MCF 10A (cell line): ENCODE measurements around the gene ANKRD53. TPM values are rescaled to one million over a fixed set of nuclear protein-coding genes. Genes with fewer than 3 reads are reported as not detected.

Experiments
- Bru-seq: library from RNA; stranded (reverse); fragments of 400-500 nt; gene quantifications from one replicate; lab custom pipeline; 2021; lab: Mats Ljungman, UMichigan
- BruChase-seq, 2 experiments: library from RNA; stranded (reverse); fragments of 400-500 nt; gene quantifications; one replicate each; lab custom pipeline; 2021; lab: Mats Ljungman, UMichigan
- BruUV-seq: library from RNA; stranded (reverse); fragments of 400-500 nt; replicated peaks from 2 replicates; lab custom pipeline; 2021; lab: Mats Ljungman, UMichigan
- CTCF ChIA-PET: fragments of 300-600 bp; sonication (Branson Sonifier 250); formaldehyde crosslinking; extraction: SDS; loops from one replicate; lab custom pipeline; 2021; ENCODE audit warnings: antibody characterized with exemption, inconsistent platforms; lab: Yijun Ruan, JAX
- POLR2A ChIA-PET: fragments of 300-600, 350-650 bp; sonication (Branson Sonifier 250); formaldehyde crosslinking; extraction: SDS; loops from one replicate; lab custom pipeline; 2020; ENCODE audit warnings: antibody characterized with exemption, inconsistent platforms; lab: Yijun Ruan, JAX
- DNase-seq: peaks from one replicate; pipeline ENCODE4 v3.0.0-alpha.2; 2018; ENCODE audit not compliant: unreplicated experiment
- H3K27ac Mint-ChIP-seq: one replicate; pipeline ENCODE4 v1.8.0; 2022; ENCODE audit warnings: mild to moderate bottlenecking, low read depth, mixed read lengths; ENCODE audit not compliant: unreplicated experiment
- H3K27me3 Mint-ChIP-seq: one replicate; pipeline ENCODE4 v1.8.0; 2022; ENCODE audit warnings: mixed read lengths; ENCODE audit not compliant: insufficient read depth, unreplicated experiment
- H3K36me3 Mint-ChIP-seq: one replicate; pipeline ENCODE4 v1.8.0; 2022; ENCODE audit warnings: mild to moderate bottlenecking, moderate library complexity, mixed read lengths; ENCODE audit not compliant: insufficient read depth, unreplicated experiment
- H3K4me1 Mint-ChIP-seq: one replicate; pipeline ENCODE4 v1.8.0; 2022; ENCODE audit warnings: mixed read lengths; ENCODE audit not compliant: insufficient read depth, unreplicated experiment
- H3K4me3 Mint-ChIP-seq: one replicate; pipeline ENCODE4 v1.8.0; 2022; ENCODE audit warnings: mild to moderate bottlenecking, moderate library complexity, mixed read lengths; ENCODE audit not compliant: unreplicated experiment
- H3K9me3 Mint-ChIP-seq: one replicate; pipeline ENCODE4 v1.8.0; 2022; ENCODE audit warnings: mixed read lengths; ENCODE audit not compliant: unreplicated experiment
- CTCF ChIP-seq: fragments of 200-600 bp; IDR thresholded peaks from one replicate; pipeline ENCODE4 v1.8.0; 2022; ENCODE audit warnings: antibody characterized with exemption, mild to moderate bottlenecking; ENCODE audit not compliant: unreplicated experiment
- intact Hi-C: fragments of 100-400 bp; cut with micrococcal nuclease; formaldehyde crosslinking; loops from 2 replicates; pipeline ENCODE4 v1.14.1; 2022
- long read RNA-seq: library from polyadenylated mRNA; stranded (forward); transcript quantifications from one replicate; pipeline ENCODE4 v2.0.0, GENCODE V29; 2022
- total RNA-seq: library from RNA; stranded (reverse); gene quantifications from 2 replicates; pipeline ENCODE4 v1.2.3, GENCODE V29; 2022

ANKRD53 gene
- not detected in 2 replicates for total RNA-seq
- Bru-seq, nascent RNA = not detected
- BruChase-seq, experiment 1, labeled RNA remaining after a 6-hour chase = percentile 12 among the genes with signal in this experiment
- not detected for BruChase-seq, experiment 2, labeled RNA remaining after a 2-hour chase
- long read RNA-seq = 0 reads

GRCh38 chr2:70978341-70979179, at the start of gene ANKRD53:
Gene ANKRD53, plus strand, starts transcription at chr2:70978630. Its CDS starts 16 bp downstream, at chr2:70978646.
- CTCF ChIA-PET = interaction anchor here (0.6 to 1.6 kb wide), 5 partner anchors 12 to 332 kb away, joined by 3 to 6 read pairs (median 4); no protein-coding TSS in a partner anchor
- no TSS peak for BruUV-seq

GRCh38 chr2:70930371-70931329, 47.8 kb upstream of the ANKRD53 start:
- peaks cover 17% of the 10 kb centered on the region for H3K27me3 Mint-ChIP-seq
- POLR2A ChIA-PET = no interaction called here

More at GRCh38 chr2:70978341-70979179, at the start of gene ANKRD53:
- no peak for TF ChIP-seq CTCF
- POLR2A ChIA-PET = interaction anchor here (1.0 to 1.8 kb wide), 6 partner anchors 14 to 685 kb away, joined by 3 to 8 read pairs (median 5); partner anchors contain the start of genes NAGK and SNRPG
- DNase-seq = no peak
- Mint-ChIP-seq H3K9me3 (no peaks in the 10 kb centered on the region), H3K36me3 (no peaks in the 10 kb centered on the region), H3K27me3 (peaks cover 16% of the 10 kb centered on the region), H3K27ac (peak within 1 kb of the TSS; percentile 82), H3K4me3 (peak within 1 kb of the TSS; percentile 68), H3K4me1 (peaks cover 17% of the 10 kb centered on the region)
- intact Hi-C loops = no loop called here

GRCh38 chr2:70931376-70932000, 46.9 kb upstream of the ANKRD53 start:
- H3K4me3 Mint-ChIP-seq = no peak overlapping the region
- peaks cover 5% of the 10 kb centered on the region for H3K36me3 Mint-ChIP-seq
- no peaks in the 10 kb centered on the region for H3K9me3 Mint-ChIP-seq
- ChIA-PET POLR2A (no interaction called here), CTCF (interaction anchor here (0.6 to 1.8 kb wide), 3 partner anchors 15 to 56 kb away, joined by 3 to 10 read pairs (median 3); no protein-coding TSS in a partner anchor)
- peaks cover 6% of the 10 kb centered on the region for H3K4me1 Mint-ChIP-seq
- peaks cover 16% of the 10 kb centered on the region for H3K27me3 Mint-ChIP-seq
- TF ChIP-seq CTCF = no peak
- DNase-seq = no peak
- no peak overlapping the region for H3K27ac Mint-ChIP-seq
- no TSS peak for BruUV-seq
- intact Hi-C loops = no loop called here

More at GRCh38 chr2:70930371-70931329, 47.8 kb upstream of the ANKRD53 start:
- BruUV-seq = no TSS peak
- TF ChIP-seq CTCF = no peak
- no peak for DNase-seq
- Mint-ChIP-seq H3K4me1 (peaks cover 6% of the 10 kb centered on the region), H3K36me3 (no peaks in the 10 kb centered on the region), H3K4me3 (no peak overlapping the region), H3K9me3 (no peaks in the 10 kb centered on the region), H3K27ac (no peak overlapping the region)
- CTCF ChIA-PET = interaction anchor here (1.8 kb wide), 1 partner anchor 16 kb away, joined by 10 read pairs; no protein-coding TSS in a partner anchor
- intact Hi-C loops = no loop called here
